ENCODE results near the gene HSPA9. TPM values are rescaled to one million over a fixed set of nuclear protein-coding genes. Genes with fewer than 3 reads are reported as not detected.

HSPA9 gene
- total RNA-seq, 2 experiments from 2014 or later, result 290 to 362 TPM

- no peak overlapping the region for H3K27ac ChIP-seq (ENCODE audit: low read depth, low read length, poor library complexity, severe bottlenecking)
- H2AFZ ChIP-seq (ENCODE audit: low read length), result no peak overlapping the region
- ChIA-PET CTCF (ENCODE audit: unreplicated experiment) (no interaction called here), POLR2A (no interaction called here)
- no peaks in the 10 kb centered on the region for H3K9me3 ChIP-seq (ENCODE audit: low read length)
- H3K4me2 ChIP-seq (ENCODE audit: low read length), result no peak overlapping the region
- H3K36me3 ChIP-seq (ENCODE audit: insufficient read depth, low read length), result peaks cover 89% of the 10 kb centered on the region
- no peaks in the 10 kb centered on the region for H3K9me2 ChIP-seq (ENCODE audit: insufficient read depth, low read length)
- no TSS peak for BruUV-seq (replicated peaks)
- intact Hi-C loops (cut with micrococcal nuclease; ENCODE audit: unreplicated experiment), result no loop called here
- peaks cover 94% of the 10 kb centered on the region for H3K79me2 ChIP-seq (ENCODE audit: insufficient read depth, low read depth, low read length)
- DNase-seq (ENCODE audit: low spot score), result no peak
- no peaks in the 10 kb centered on the region for H3K4me1 ChIP-seq (ENCODE audit: insufficient read depth, low read length, poor library complexity, severe bottlenecking)
- no peak overlapping the region for H3K4me3 ChIP-seq (ENCODE audit: low read depth, low read length, poor library complexity, severe bottlenecking)
- no peak for TF ChIP-seq EZH2phosphoT487 (IDR thresholded peaks at IDR 0.05; ENCODE audit: borderline replicate concordance, low read depth, low read length)
- no peak for TF ChIP-seq CTCF (conservative IDR thresholded peaks at IDR 0.05; ENCODE audit: low read length)
- no peaks in the 10 kb centered on the region for H4K20me1 ChIP-seq (ENCODE audit: insufficient read depth, low read length)
Observed at GRCh38 chr5:138523406-138523805, 51.8 kb downstream of the HSPA9 start.

DNA sequence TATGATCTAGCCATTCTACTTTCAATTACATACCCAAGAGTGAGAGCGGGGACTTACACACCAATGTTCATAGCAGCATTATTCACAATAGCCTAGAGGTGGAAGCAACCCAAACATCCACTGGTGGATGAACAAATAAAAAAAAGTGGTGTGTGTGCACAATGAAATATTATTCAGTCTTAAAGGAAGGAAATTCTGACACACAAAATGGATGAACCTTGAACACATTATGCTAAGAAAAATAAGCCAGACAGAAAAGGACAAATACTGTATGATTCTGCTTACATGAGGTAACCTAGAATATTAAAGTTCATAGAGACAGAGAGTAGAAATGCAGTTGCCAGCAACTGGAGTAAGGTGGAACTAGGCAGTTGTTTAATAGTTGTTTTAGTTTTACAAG, 54.2 kb downstream of the HSPA9 start:
- Histone ChIP-seq H3K79me2 (ENCODE audit: insufficient read depth, low read depth, low read length) (peaks cover 81% of the 10 kb centered on the region), H2AFZ (ENCODE audit: low read length) (no peak overlapping the region), H3K9me2 (ENCODE audit: insufficient read depth, low read length) (no peaks in the 10 kb centered on the region), H4K20me1 (ENCODE audit: insufficient read depth, low read length) (peaks cover 4% of the 10 kb centered on the region; the same call in 1 of the 2 replicates), H3K9me3 (ENCODE audit: low read length) (no peaks in the 10 kb centered on the region), H3K4me3 (ENCODE audit: low read depth, low read length, poor library complexity, severe bottlenecking) (no peak overlapping the region), H3K36me3 (ENCODE audit: insufficient read depth, low read length) (peaks cover 91% of the 10 kb centered on the region), H3K27ac (ENCODE audit: low read depth, low read length, poor library complexity, severe bottlenecking) (no peak overlapping the region), H3K4me1 (ENCODE audit: insufficient read depth, low read length, poor library complexity, severe bottlenecking) (no peaks in the 10 kb centered on the region), H3K4me2 (ENCODE audit: low read length) (no peak overlapping the region)
- no TSS peak for BruUV-seq (replicated peaks)
- intact Hi-C loops (cut with micrococcal nuclease; ENCODE audit: unreplicated experiment), result no loop called here
- TF ChIP-seq EZH2phosphoT487 (IDR thresholded peaks at IDR 0.05; ENCODE audit: borderline replicate concordance, low read depth, low read length) (no peak), CTCF (conservative IDR thresholded peaks at IDR 0.05; ENCODE audit: low read length) (no peak)
- ChIA-PET CTCF (ENCODE audit: unreplicated experiment) (no interaction called here), POLR2A (interaction anchor here (0.6 kb wide), 1 partner anchor 109 kb away, joined by 3 read pairs; no protein-coding TSS in a partner anchor)
- no peak for DNase-seq (ENCODE audit: low spot score)

- POLR2A ChIA-PET, result no interaction called here
- peaks cover 46% of the 10 kb centered on the region for H3K79me2 ChIP-seq (ENCODE audit: insufficient read depth, low read depth, low read length)
- H3K27ac ChIP-seq (ENCODE audit: low read depth, low read length, poor library complexity, severe bottlenecking), result no peak overlapping the region
- no peaks in the 10 kb centered on the region for H3K9me3 ChIP-seq (ENCODE audit: low read length)
- no peaks in the 10 kb centered on the region for H3K9me2 ChIP-seq (ENCODE audit: insufficient read depth, low read length)
- H3K36me3 ChIP-seq (ENCODE audit: insufficient read depth, low read length), result peaks cover 94% of the 10 kb centered on the region
- no peak for DNase-seq (ENCODE audit: low spot score)
- no peak overlapping the region for H2AFZ ChIP-seq (ENCODE audit: low read length)
- intact Hi-C loops (cut with micrococcal nuclease; ENCODE audit: unreplicated experiment), result no loop called here
- CTCF ChIA-PET (ENCODE audit: unreplicated experiment), result no interaction called here
- no peak for TF ChIP-seq CTCF (conservative IDR thresholded peaks at IDR 0.05; ENCODE audit: low read length)
- no peak for TF ChIP-seq EZH2phosphoT487 (IDR thresholded peaks at IDR 0.05; ENCODE audit: borderline replicate concordance, low read depth, low read length)
- no peak overlapping the region for H3K4me3 ChIP-seq (ENCODE audit: low read depth, low read length, poor library complexity, severe bottlenecking)
- H3K4me1 ChIP-seq (ENCODE audit: insufficient read depth, low read length, poor library complexity, severe bottlenecking), result no peaks in the 10 kb centered on the region
- H3K4me2 ChIP-seq (ENCODE audit: low read length), result no peak overlapping the region
- no TSS peak for BruUV-seq (replicated peaks)
- H4K20me1 ChIP-seq (ENCODE audit: insufficient read depth, low read length), result peaks cover 4% of the 10 kb centered on the region; the same call in 1 of the 2 replicates
Observed at GRCh38 chr5:138517437-138517836, 57.8 kb downstream of the HSPA9 start.

Measured in OCI-LY7 (cell line).